Stomach smooth muscle (tissue), 2 donors: ENCODE results near the gene PMF1.

ENCODE experiments used
- H3K27ac ChIP-seq: one replicate; pipeline ENCODE4 v1.7.0; 2013; ENCODE audit warnings: mild to moderate bottlenecking, low read length, inconsistent platforms
- H3K27me3 ChIP-seq, 2 donors: one replicate each; pipeline ENCODE4 v1.7.0; 2013; ENCODE audit warnings: low read length in 2 of 2; ENCODE audit not compliant: insufficient read depth in 2 of 2, control insufficient read depth in 1 of 2
- H3K36me3 ChIP-seq, 2 donors: one replicate each; pipeline ENCODE4 v1.7.0; 2013; ENCODE audit warnings: low read length in 2 of 2; ENCODE audit not compliant: control insufficient read depth in 2 of 2, insufficient read depth in 2 of 2
- H3K4me1 ChIP-seq: one replicate; pipeline ENCODE4 v1.7.0; 2013; ENCODE audit warnings: low read length; ENCODE audit not compliant: control insufficient read depth, insufficient read depth
- H3K4me3 ChIP-seq, 2 donors: one replicate each; pipeline ENCODE4 v1.7.0; 2013; ENCODE audit warnings: low read length in 2 of 2
- H3K9ac ChIP-seq, 2 donors: one replicate each; pipeline ENCODE4 v1.7.0; 2013; ENCODE audit warnings: low read length in 2 of 2, mild to moderate bottlenecking in 1 of 2
- H3K9me3 ChIP-seq, 2 donors: one replicate each; pipeline ENCODE4 v1.7.0; 2013; ENCODE audit warnings: low read length in 2 of 2; ENCODE audit not compliant: control insufficient read depth in 2 of 2
- donor health status: healthy.
- donor health status: Pancreatic carcinoma.

Gene PMF1

DNA sequence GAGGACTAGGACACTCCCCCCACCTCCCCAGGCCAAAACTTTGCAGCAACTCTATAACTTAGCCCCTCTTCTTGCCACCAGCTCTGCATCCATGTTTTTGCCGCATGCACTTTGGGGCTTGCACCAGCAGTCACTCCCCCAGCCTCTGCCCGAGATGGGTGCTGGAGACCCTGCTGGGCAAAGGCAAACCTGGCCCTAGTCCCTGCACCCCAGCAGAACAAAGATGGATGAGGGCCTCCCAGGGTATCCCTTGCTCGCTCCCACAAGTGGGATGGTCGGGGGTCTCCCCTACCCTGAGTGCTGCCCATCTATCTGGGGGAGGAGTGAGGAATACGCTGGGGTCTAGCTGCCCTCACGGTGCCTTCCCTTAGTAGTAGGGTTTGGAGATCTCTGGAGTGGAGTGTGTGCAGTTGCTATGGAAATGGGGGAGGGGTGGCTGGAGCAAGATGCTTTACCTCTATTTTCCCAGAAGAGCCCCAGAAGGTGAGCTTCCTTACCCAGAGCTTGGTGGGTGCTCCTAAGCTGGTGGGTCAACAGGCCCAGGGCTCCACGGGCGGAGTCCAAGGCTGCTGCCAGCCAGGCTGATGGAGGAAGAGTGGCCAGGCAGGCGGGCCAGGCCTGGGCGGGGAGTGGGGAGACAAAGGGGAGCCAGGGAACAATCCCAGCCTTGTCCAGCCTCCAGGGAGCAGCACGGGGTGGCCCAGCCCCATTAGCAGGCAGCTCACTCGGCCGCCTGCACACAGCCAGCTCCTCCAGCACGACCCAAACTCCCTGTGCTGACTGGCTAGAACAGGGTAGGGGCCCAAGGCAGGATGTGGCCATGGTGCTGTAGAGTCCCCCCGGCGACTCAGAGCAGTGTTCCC lies 34.9 kb downstream of the PMF1 start, which contains the start of gene PAQR6:
PAQR6 (minus strand) TSS at position 597 of the 863 bp plus-strand sequence. CDS start 1,325 bp downstream, outside the sequence.
- H3K4me3 ChIP-seq, result peak within 1 kb of the TSS in 1 of 2 donors; percentile 15
- no peaks in the 10 kb centered on the region for H3K9me3 ChIP-seq
- H3K36me3 ChIP-seq, result peaks cover 24 to 30% of the 10 kb centered on the region in 2 donors
- H3K4me1 ChIP-seq, result peaks cover 32% of the 10 kb centered on the region
- H3K27ac ChIP-seq, result no peak within 1 kb of the TSS
- H3K9ac ChIP-seq, result no peak within 1 kb of the TSS
- peaks cover 22 to 32% of the 10 kb centered on the region in 2 donors for H3K27me3 ChIP-seq

DNA sequence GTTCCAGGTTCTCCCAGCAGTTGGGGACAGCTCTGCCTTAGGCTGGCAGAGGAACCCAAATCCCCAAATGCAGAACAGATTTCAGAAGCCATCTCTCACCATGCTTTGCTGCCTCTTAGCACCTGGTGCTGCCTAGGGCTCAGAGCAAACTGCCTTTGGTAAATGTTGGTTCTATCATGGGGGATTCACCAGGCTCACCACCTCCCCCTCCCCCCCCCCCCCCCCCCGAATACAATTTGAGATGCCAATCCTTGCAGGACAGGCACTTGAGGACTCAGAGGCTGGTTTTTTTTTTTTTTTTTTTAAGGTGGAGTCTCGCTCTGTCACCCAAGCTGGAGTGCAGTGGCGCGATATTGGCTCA lies 35.5 kb downstream of the PMF1 start:
- Histone ChIP-seq H3K4me3 (no peak overlapping the region), H3K9me3 (no peaks in the 10 kb centered on the region), H3K9ac (no peak overlapping the region), H3K4me1 (peaks cover 32% of the 10 kb centered on the region), H3K27ac (no peak overlapping the region), H3K27me3 (peaks cover 22 to 32% of the 10 kb centered on the region in 2 donors), H3K36me3 (peaks cover 31 to 36% of the 10 kb centered on the region in 2 donors)

DNA sequence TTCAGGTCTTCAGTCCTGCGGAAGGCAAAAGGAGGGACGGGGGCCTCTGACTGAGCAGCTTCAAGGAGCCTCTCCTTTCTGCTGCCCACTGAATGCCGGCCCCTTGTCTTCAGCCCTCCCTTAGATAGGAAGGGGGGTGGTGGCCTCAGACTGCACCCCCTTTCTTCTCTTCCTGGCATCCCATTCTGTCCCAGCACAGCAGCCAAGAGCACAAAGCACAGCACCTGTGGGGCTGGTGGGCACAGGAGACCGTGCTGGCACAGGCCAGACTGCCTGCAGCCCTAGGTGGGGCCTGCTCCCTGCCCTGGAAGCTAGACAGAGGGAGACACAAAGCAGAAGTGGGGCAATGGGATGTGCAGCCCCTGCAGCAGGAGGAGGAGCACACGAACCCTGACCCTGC lies 36.8 kb downstream of the PMF1 start:
- H3K9me3 ChIP-seq, result no peaks in the 10 kb centered on the region
- peaks cover 39 to 44% of the 10 kb centered on the region in 2 donors for H3K36me3 ChIP-seq
- no peak overlapping the region for H3K4me3 ChIP-seq
- H3K27ac ChIP-seq, result no peak overlapping the region
- H3K4me1 ChIP-seq, result peaks cover 32% of the 10 kb centered on the region
- peaks cover 20 to 26% of the 10 kb centered on the region in 2 donors for H3K27me3 ChIP-seq
- H3K9ac ChIP-seq, result no peak overlapping the region

DNA sequence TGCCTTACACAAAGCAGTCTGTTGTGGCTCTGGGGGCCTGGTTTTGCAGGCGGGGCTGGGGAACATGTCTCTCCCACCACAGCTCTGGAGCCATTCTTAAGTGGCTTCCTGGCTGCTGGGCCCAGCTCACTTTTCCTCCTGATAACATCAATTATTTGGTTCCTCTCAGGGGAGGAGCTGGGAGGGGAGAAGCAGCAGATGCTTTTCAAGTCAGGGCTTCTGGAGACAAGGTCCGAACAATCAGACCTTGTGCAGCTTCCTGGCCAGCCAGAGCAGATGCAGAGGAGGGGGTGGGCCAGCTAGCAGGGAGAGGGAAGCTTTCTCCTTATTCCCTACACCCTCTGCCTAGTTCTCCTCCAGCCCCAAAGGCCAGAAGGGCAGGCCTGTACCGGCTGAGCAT lies 38.7 kb downstream of the PMF1 start:
- Histone ChIP-seq H3K9me3 (no peaks in the 10 kb centered on the region), H3K27ac (no peak overlapping the region), H3K27me3 (peaks cover 4 to 7% of the 10 kb centered on the region in 2 donors), H3K9ac (no peak overlapping the region), H3K4me3 (no peak overlapping the region), H3K4me1 (peaks cover 17% of the 10 kb centered on the region), H3K36me3 (peaks cover 46 to 51% of the 10 kb centered on the region in 2 donors)

DNA sequence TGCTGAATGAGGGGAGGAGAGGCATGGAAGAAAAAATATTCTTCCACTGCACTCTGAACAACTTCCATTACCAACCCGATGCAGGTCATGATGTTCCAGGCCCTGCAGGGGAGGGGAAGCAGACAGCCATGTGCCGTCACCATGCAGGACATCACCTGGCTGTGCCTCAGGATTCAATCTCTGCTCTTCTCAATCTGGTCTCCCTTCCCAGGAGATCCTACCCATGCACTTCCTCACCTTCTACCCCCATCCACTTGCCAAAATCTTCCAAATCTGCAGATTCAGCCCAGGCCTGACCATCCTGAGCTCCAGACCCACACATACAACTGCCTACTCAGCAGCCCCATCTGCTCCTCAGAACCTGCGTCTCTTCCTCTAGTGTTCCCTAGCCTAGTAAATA lies 40.8 kb downstream of the PMF1 start:
- no peaks in the 10 kb centered on the region for H3K9me3 ChIP-seq
- no peak overlapping the region for H3K4me3 ChIP-seq
- no peak overlapping the region for H3K27ac ChIP-seq
- H3K27me3 ChIP-seq, result no peaks in the 10 kb centered on the region
- H3K9ac ChIP-seq, result no peak overlapping the region
- H3K36me3 ChIP-seq, result peaks cover 64 to 66% of the 10 kb centered on the region in 2 donors
- peaks cover 2% of the 10 kb centered on the region for H3K4me1 ChIP-seq

DNA sequence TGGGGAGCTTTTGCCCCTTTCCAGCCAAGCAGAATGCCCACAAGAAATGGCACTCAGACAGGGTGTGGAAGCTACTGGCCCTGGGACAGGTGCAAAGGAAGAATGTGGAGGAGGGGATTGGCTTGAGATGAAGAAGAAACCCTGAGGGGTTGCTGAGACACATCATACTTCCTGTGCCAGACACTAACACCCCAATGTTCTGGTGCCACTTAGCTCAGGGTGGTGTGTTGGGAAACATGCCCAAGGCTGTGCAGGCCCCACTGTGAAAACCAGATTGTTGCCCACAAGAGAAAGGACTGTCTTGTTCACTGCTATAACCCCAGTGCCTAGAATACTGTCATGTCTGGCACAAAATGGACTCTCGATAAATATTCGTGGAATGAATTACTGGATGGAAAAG lies 44.9 kb downstream of the PMF1 start:
- no peak overlapping the region for H3K9ac ChIP-seq
- H3K4me1 ChIP-seq, result peaks cover 3% of the 10 kb centered on the region
- H3K27ac ChIP-seq, result no peak overlapping the region
- no peaks in the 10 kb centered on the region for H3K9me3 ChIP-seq
- H3K4me3 ChIP-seq, result no peak overlapping the region
- no peaks in the 10 kb centered on the region for H3K27me3 ChIP-seq
- peaks cover 68 to 71% of the 10 kb centered on the region in 2 donors for H3K36me3 ChIP-seq

DNA sequence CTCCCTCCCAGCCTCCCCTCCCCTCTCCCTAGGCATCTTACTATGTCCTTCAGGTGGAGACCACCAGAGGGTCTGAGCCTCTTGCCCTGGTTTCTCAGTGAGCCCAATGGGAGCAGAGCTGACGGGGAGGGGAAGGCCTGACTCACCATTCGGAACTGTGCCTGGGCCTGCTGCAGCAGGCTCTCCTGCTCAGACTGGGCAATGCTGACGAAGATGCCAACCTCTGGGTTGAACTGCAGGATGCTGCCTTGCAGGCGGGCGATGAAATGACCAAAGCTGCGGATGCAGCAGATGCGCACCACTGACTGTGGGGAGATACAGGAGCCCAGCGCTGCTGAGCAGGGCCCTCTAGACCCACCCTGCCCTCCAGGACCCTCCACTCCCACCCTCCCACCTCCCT lies 46.1 kb downstream of the PMF1 start:
- no peak overlapping the region for H3K4me3 ChIP-seq
- no peaks in the 10 kb centered on the region for H3K9me3 ChIP-seq
- peaks cover 68 to 72% of the 10 kb centered on the region in 2 donors for H3K36me3 ChIP-seq
- H3K27ac ChIP-seq, result no peak overlapping the region
- H3K9ac ChIP-seq, result no peak overlapping the region
- H3K4me1 ChIP-seq, result peaks cover 3% of the 10 kb centered on the region
- no peaks in the 10 kb centered on the region for H3K27me3 ChIP-seq

DNA sequence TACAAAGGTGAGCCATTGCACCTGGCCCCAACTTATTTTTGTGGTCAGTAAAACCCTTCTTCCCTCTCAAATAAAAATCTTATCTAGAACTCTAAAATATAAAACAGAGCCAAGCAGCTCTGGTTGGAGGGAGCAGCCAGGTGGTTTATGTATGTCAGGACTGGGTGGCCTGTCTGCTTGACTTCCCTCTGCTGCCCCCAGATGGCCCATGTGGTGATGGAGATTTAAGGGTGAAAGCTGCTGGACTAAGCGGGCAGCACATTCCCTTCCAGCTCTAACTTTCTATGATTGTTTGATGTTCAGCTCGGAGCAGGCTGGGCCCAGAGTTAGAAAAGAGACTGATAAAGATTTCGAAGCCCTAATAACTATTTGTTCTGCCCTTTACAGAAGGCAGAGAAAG lies 47.0 kb downstream of the PMF1 start:
- Histone ChIP-seq H3K27me3 (no peaks in the 10 kb centered on the region), H3K27ac (no peak overlapping the region), H3K9ac (no peak overlapping the region), H3K4me1 (peaks cover 3% of the 10 kb centered on the region), H3K9me3 (no peaks in the 10 kb centered on the region), H3K36me3 (peaks cover 70 to 72% of the 10 kb centered on the region in 2 donors), H3K4me3 (no peak overlapping the region)

DNA sequence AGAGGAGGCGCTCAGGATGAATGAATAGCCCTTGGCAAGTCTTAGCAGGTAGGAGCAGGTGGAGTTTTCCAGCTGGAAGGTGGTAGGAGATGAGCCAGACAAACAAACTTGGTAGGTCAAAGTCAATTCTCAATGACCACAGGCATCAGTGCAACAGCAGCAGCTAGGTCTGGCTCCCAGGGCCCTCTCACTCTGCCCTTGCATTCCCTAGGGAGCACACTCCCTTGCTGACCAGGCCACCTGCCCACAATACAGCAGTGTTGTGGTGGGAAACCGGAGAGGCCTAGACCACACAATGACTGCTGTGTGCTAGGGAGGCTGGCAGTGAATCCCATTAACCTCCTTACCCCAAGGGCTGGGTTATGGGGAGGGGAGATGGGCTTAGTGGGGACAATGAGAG lies 48.1 kb downstream of the PMF1 start:
- H3K27ac ChIP-seq, result no peak overlapping the region
- H3K36me3 ChIP-seq, result peaks cover 74 to 81% of the 10 kb centered on the region in 2 donors
- H3K27me3 ChIP-seq, result no peaks in the 10 kb centered on the region
- peaks cover 3% of the 10 kb centered on the region for H3K4me1 ChIP-seq
- no peak overlapping the region for H3K4me3 ChIP-seq
- no peaks in the 10 kb centered on the region for H3K9me3 ChIP-seq
- H3K9ac ChIP-seq, result no peak overlapping the region

DNA sequence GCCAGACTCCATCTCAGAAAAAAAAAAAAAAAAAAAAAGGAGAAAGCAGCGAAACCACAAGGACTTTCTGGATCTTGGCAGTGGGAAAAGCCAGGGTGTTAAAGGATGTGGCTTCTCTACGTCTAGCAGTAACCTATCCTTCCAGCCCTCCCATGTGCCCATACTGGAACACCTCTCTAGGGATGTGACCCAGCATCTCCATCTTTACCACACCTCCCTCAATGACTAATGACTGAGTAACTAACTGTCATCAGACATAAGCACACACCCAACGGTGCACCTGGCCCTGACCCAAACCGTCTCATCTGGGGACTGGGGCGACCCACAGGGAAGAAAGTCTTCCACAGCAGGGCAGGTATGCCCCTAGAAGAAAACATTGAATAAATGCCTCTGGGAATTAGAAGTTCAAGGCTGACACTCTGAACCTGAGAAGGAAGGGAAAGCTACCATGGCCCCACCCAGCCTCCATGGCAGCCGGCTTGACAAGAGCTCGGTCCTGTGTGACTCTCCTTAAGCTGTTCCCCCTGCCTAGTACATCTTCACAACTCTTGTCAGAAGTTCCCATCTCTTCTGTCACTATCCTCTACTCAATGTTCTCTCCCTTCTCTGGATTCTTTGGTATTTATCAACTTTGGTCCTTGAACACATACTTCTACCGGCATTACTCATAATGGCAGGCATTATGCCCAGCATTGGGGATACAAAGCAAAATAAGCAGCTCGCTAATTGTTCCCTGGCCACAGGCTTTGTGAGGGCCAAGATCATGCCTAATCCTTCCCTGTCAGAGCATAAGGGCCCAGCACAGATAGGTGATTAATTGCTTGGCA lies 49.9 kb downstream of the PMF1 start:
- no peak overlapping the region for H3K4me3 ChIP-seq
- no peaks in the 10 kb centered on the region for H3K27me3 ChIP-seq
- peaks cover 77 to 83% of the 10 kb centered on the region in 2 donors for H3K36me3 ChIP-seq
- H3K9ac ChIP-seq, result no peak overlapping the region
- no peak overlapping the region for H3K27ac ChIP-seq
- H3K4me1 ChIP-seq, result peaks cover 3% of the 10 kb centered on the region
- no peaks in the 10 kb centered on the region for H3K9me3 ChIP-seq
